GM03348 (cell line): ENCODE results near the gene MEGF6.

Experiments
- DNase-seq: peaks from one replicate; pipeline ENCODE4 v3.0.0; 2012; ENCODE audit warnings: low spot score

MEGF6 gene

DNA sequence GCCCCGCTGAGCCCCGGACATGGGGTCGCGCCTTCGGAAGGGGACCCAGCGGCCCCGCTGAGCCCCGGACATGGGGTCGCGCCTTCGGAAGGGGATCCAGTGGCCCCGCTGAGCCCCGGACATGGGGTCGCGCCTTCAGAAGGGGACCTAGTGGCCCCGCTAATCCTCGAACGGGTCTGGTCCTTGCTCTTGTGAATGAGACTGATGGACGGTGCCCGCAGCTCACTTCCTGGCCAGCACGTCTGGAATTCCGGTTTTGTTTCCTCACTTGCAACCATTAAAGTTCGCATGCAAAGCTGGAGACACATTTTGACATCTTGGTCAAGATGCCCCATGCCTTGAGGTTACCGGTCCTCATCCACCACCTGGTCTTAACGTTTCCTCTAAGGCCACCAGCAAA lies 33.0 kb upstream of the MEGF6 start:
- DNase-seq = no peak

DNA sequence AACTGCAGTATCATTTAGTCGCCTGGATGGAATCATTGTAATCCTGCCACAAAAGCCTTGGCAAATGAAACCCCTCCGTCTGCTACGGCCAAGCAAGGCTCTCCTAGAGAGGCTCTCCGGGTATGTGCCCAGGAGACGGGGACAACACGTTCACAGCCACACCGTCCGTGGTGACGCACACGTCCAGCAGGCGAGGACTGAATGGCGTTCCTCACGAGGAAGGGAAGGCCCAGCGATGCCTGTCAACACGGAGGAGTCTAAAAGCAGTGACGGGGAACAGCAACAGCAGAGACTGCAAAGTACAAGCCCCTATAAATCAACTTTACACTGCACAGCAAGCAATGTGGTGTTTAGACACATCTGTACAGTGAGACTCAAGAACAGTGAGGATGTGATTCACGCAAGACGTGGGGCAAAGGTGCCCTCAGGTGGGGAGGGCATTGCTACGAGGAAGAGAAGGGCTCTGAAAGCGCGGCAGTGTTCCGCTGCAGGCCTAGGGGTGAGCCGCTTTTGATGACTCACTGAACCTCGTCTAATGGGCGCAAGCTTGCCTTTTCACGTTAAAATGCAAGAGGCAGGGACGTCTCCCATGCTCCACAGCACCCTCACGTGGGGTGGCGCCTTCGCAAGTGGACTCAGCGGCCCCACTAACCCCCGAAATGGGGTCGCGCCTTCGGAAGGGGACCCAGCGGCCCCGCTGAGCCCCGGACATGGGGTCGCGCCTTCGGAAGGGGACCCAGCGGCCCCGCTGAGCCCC lies 31.8 kb upstream of the MEGF6 start:
- no peak for DNase-seq

DNA sequence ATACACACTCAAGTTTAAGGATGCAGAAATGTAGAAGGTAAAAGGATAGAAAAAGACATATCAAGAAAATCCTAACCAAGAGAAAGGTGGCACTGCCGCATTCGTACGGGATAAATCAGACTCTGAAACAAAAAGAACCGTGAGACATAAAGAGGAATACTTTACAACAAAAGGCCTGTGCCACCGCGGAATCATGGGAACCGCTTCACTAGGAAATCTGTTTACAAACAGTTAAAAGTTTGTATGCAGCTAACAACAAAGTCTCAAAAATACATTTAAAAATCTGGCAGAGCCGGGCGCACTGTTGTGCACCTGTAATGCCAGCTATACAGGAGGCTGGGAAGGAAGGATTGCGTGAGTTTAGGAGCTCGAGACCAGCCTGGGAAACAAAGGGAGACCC lies 30.5 kb upstream of the MEGF6 start:
- no peak for DNase-seq

DNA sequence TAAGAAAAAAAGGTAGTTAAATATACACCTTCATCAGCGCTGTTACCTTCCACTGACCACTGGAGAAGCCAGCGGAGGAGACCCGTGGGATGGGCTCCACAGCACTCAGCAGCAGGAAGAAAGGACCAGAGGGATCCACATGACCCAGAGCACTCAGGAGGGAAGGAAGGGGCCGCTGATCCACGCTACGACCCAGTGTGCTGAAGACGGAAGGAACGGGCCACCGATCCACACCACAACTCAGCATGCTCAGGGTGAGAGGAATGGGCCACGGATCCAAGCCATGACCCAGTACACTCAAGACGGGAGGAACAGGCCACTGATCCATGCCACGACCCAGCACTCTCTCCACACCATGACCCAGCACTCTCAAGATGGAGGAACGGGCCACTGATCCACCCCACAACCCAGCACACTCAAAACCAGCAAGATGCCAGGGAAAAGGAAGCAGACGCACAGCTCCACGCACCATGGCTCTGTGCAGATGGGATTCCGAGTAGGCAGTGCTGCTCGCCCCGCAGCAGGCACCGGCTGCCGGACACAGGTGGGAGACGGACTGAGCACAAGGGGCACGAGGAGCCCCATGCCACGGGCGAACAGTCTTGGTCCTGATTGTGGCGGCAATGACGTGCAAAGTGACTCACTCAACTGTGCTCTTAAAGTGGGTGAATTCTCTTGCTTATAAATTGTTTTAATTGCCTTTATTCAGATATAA lies 29.9 kb upstream of the MEGF6 start:
- no peak for DNase-seq

DNA sequence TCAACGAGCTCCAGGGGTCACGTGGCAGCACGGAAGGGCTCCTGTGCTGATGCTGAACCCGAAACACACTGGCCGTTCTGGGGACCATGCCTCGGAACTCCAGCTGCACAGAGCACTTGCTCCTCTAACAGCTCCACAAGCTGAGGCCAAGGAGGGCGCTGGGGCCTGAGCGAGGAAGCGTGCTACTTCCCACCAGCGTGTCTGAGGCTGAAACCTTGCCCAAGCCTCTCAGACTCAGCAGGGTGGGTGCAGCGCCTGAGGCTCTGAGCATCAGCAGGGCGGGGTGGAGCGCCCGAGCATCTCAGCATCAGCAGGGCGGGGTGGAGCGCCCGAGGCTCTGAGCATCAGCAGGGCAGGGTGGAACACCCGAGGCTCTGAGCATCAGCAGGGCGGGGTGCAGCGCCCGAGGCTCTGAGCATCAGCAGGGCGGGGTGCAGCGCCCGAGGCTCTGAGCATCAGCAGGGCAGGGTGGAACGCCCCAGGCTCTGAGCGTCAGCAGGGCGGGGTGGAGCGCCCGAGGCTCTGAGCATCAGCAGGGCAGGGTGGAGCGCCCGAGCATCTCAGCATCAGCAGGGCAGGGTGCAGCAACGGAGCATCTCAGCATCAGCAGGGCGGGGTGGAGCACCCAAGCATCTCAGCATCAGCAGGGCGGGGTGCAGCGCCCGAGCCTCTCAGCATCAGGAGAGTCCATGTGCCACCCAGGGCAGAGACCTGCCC lies 29.0 kb upstream of the MEGF6 start:
- no peak for DNase-seq

DNA sequence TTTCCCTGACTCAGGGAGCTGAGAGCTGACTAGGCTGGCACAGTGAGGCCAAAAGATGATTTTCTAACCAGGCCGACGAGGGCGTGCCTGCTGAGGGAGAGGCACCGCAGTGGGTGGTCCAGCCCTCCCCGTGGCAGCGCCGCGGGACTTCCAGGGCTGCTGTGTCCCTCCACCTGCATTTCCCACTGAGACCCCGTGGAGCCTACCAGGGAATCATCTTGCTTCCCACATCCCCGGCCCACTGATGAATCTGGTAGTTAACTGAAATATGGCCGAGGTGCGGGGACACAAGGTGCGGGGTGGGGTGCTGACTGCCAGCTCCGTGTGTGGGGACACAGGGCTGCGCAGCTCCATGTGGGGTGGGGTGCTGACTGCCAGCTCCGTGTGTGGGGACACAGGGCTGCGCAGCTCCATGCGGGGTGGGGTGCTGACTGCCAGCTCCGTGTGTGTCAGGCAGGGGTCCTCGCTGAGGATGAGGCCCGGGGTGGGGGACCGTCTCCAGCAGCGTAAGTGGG lies 28.1 kb upstream of the MEGF6 start:
- DNase-seq = no peak

DNA sequence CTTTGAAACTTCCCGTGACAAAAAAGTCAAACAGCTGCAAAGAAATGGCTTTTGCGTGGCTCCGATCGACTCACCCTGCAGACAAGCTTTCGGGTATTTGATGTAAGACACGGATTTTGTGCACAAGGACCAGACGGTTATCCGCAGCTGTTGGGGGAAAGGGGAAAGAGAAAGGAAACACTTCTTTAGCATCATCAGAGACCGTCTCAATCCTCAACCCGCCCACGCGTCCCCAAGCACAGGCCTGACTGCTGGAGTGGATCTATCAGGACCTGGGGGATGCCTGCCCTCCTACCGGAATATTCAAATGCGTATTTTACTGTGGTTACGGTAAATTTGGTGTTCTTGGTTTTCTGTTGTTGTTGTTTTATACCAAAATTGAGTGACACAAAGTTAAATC lies 27.4 kb upstream of the MEGF6 start:
- DNase-seq = no peak

DNA sequence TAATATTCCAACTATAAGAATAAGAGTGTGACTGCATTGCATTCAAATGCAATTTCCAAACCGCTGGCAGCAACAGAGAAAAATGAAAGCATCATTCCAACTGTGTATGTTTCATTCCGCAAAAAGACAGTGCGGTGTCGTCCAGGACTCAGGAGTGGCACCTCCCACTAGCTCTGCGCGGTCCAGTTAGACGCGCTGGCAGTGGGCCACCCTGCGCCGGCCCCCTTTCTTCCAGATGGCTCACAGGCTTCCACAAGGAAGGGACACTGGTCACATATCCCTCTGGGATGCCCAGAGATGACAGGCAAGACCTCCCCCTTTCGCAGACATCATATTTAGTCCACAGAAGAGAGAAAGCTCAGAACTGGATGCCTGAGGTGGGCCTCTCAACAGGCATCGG lies 26.7 kb upstream of the MEGF6 start:
- no peak for DNase-seq

DNA sequence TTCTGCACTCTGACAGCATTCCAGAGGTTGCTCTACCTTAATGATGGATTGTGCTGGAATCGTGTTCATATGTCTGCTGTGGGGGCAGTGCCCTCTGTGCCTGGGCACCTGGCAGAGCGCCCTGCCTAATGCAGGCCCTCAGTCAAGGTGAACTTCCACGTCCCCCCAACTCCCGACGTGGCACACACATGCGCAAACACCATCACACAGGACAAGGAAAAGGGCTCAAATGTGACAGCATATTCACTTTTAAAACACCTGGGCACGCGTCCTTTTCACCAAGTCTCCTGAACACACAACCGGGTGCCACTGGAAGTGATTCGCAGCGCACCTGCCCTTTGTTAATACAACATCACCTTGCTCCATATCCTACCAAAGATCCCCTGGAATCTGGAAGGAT lies 25.2 kb upstream of the MEGF6 start:
- DNase-seq = no peak

DNA sequence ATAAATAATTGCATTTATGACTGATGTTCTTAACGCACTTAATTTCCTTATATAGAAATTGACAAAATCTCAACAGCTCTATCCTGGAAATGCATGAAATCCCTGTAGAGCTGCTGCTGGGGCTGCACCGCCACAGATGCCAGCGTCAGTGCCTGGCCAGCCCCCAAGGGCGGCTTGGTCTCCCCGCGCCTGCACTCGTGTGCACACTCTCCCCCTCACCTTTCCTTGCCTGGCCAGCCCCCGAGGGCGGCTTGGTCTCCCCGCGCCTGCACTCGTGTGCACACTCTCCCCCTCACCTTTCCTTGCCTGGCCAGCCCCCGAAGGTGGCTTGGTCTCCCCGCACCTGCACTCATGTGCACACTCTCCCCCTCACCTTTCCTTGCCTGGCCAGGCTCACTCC lies 24.8 kb upstream of the MEGF6 start:
- no peak for DNase-seq

DNA sequence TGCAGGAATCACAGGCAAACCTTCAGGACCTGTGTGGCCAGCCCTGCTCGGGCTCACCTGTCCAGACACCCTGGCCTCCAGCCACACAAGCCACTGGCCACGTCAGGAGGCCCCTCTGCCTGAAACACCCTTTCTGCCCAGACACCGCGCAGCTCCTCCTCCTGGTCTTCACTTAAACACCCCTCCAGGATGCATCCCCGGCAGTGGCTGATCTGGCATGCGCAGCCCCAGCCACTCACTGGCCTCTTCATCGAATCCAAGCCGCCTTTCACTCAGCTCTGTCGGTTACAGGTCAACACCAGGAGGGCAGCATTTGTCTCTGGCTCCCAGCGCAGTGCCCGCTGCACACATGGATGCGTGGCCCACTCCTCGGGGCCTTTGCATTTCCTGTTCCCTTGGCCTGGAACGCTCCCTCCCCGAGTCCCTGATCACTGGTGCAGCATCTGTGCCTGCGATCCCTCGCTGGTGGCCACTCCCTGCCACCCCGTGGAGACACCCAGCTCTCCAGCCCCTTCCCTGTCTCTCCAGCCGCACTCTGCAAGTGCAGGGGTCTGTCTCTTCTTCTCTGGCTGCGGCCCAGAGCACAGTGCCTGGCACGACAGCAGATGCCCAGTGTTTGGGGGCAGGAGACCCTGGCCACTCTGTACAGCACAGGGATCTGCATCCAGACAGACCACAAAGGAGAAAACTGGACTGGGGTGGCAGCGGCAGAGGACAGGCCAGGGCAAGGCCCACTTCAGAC lies 22.9 kb upstream of the MEGF6 start:
- no peak for DNase-seq

DNA sequence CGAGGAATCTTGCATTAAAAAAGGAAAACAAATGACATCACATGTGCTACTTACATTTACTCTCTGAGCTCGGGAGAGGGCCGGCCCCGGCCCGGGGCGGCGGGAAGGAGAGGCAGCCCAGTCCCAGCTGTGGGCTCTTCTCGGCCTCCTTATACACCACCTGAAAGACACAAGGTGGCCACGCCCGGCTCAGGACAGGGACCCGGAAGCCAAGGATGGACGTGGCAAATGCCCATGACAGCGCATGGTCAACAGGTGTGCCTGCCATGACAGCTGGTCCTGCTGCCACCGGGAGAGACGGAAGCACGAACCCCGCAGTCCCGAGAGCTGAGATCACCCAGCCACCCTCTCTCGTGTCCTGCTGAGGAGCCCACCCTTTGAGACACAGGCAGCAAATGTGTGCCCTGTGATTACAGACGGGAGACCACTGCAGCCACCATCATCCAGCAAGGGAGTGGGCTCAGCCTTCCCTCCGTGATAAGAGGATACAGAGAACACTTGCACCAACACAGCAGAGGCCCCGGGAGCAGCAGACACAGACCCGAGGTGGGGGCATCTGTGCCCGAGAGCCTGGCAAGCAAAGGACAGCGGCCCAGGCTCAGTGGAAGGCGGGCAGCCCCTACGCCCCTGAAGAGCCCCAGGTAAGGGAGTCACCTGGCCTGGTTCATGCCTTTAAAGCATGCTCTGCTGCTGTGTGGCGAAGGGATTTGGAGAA lies 22.2 kb upstream of the MEGF6 start:
- no peak for DNase-seq

DNA sequence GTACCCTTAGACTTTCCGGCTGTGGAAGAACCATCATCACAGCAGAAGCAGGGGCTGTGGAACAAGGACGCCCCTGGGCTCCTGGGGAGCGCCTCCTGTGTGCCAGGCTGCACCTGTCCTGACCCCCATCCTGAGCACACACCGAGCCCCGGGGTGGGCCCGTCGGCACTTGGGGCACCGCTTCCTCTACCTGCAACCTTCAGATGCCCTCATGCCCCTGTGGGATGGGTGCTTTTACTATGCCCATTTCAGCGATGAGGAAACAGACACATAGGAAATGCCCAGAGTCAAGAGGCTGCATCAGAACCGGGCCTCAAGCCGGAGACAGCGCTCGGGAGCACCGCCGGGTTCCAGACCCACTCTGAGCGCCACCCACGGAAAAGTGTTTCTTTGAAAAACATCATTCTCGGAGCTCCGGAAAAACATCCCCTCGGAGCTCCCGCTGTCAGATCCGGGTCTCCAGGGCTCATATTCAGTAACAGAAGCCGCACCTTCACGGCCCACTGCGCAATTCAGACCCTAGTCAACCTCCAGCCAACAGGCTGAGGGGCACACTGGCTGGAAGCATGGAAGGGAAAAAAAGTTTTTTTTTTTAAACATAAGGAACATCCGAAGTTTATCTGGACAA lies 21.5 kb upstream of the MEGF6 start:
- DNase-seq = no peak

DNA sequence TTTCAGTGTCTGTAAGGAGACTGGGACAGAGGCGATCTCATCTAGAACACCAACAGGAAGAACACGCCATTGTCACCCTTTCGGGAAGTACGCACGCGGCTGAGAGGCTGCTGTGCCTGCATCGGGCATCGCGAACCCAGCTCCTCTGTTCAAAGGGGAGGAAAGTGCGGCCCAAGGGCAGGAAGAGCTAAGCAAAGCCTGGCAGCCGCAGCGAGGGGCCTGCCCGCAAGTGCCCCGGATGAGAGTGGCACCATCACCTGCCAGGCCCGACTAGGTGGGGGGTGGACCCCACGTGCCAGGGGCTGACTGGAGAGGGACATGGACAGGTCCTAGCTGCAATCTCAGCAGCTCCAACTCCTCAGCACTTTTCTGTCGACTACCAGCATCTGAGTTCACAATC lies 21.0 kb upstream of the MEGF6 start:
- DNase-seq = no peak

DNA sequence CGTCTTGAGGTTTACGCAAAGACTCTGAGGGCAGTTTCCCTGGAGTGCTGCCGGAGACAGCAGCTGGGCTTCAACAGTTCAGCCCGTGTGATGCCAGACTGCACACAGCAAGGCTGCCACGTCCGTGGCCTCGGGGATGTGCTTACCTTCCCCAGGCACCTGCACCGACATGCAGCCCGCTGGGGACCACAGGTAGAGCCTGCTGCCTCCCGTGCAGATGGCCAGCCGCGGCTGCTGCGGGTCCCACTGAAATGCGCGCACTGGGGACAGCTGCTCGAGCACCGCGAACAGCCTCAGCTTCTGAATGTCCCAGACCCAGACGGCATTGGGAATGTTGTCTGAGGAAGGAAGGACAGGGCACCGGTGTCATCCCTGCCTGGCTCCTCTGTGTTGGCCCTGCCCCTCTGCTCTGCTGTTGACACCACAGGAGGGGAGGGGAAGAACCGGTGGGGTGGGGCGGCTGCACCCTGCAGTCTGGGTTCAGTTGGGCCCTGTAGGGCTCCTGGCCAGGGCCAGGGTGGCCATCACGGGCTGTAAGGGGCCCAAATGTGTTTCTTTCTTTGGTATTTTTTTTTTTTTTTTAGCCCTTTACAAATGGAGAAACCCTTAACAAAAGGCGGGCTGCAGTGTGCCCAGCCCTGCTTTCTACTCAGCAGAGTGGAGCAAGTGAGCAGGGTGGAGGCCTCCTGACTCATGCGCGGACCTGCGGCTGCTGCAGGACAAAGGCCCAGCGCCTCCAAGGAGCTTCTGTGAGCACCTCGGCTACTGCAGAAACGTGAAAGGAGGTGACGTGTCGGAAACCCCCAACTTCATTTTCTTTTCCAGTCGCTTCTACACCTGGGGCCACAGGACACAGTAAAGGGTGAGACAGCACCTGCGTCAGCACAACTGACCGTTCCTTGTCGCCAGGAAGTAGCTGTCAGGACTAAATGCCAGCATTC lies 20.3 kb upstream of the MEGF6 start:
- no peak for DNase-seq

DNA sequence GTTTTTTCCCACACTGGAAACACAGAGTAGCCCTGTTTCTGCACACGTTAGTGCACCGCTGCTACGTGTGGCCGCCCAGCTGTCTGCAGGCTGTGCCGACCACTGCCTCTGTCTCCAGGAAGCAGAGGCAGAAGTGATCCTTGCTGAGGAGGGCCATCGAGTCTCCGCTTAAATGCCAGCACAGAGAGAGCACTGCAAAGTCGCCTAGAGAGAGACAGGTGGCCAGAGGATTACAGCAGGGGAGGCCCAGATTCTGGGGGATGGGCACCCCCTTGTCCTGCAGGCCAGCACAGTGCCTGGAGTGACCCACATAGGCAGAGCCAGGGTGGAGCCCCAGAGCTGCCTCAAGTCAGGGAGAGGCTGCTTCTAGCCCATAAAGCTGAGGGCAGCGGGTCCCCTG lies 19.6 kb upstream of the MEGF6 start:
- no peak for DNase-seq

DNA sequence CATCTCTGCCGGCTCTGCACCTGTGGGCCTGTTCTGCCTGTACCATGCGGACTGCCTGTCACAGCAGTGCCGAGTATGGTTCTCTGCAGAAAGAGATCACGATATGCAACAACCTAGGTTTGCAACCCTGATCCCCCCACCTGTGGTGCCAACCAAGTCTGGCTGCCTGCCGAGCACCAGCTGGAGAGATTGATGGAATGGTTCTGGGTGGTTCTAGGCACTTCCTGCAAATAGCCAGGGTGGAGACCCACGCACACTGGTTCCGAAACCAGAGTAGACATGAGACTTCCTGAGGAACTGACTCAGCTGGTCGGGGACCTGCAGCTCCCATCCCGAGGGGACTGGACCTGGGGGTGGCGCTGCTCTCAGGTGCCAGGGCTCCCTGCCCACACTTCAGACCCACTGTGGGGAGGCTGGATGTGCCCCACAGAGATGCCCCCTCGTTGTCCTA lies 18.9 kb upstream of the MEGF6 start:
- no peak for DNase-seq

DNA sequence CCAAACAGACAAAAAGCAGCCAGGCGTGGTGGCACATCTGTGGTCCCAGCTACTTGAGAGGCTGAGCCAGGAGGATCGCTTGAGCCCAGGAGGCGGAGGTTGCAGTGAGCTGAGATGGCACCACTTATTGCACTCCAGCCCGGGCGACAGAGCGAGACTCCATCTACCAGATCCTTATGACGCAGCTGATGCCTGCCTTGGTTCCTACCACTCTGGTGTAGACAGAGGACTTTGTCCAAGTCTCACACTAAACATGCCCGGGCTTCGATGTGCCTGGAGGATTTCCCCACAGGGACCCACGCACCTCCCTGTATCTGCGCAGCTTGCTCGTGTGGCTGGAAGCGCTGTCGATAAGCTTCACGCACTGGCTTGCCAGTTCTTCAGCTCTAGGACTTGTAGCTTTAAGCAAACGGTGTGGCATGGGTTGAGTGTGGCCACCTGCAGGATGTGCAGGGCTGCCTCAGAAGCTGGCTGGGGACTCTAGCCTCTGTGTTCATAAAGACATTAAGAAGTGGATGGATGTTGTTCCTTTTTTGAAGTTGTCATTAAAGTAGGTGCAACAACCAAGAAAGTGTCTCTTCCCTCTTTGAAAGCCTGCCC lies 18.4 kb upstream of the MEGF6 start:
- no peak for DNase-seq

DNA sequence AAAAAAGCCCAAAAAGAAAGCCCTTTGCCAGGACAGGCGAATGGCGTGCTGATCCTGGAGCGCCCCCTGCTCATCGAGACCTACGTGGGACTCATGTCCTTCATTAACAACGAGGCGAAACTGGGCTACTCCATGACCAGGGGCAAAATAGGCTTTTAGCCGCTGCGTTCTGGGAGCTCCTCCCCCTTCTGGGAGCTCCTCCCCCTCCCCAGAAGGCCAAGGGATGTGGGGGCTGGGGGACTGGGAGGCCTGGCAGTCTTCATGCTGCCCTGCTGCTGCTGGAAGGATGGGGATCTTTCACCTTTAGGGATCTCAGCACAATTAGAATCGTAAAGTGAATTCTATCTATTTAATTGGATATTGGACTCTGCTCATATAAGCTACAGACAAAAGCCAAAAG lies 17.1 kb upstream of the MEGF6 start:
- no peak for DNase-seq
